ENCODE measurements around the gene PHF13.

The PHF13 gene

GRCh38 chr1:6580593-6581409 is 32.7 kb upstream of the PHF13 start:
- TF ChIP-seq GATA1 (IDR thresholded peaks at IDR 0.05; ENCODE audit: low read depth, low read length) = no peak
- no peak for TF ChIP-seq POLR2A (IDR thresholded peaks at IDR 0.05; ENCODE audit: low read length)

DNA sequence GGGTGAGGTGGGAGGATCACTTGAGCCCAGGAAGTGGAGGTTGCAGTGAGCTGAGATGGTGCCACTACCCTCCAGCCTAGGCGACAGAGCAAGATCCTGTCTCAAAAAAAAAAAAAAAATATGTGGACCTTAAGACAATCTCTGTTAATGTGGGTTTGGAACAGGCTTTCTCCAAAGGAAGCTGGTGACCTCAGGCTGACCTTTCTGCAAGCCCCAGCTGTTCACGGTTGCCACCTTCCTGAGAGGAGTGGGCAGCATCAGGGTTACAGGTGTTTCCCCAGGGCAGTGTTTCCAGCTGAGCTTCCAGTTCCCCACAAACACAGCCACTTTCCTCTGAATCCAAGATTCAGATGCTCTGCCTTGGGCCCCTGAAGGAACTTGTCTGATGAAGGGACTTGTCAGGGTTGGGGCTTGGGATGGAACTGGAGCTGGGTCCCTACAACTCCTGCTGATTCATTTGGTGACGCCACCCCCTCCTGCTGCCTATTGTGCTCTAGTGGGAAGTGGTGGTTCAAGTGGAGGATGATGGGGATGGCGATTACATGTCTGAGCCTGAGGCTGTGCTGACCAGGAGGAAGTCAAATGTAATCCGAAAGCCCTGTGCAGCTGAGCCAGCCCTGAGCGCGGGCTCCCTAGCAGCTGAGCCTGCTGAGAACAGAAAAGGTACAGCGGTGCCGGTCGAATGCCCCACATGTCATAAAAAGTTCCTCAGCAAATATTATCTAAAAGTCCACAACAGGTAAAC is 31.8 kb upstream of the PHF13 start:
- TF ChIP-seq POLR2A (IDR thresholded peaks at IDR 0.05; ENCODE audit: low read length) (no peak), GATA1 (IDR thresholded peaks at IDR 0.05; ENCODE audit: low read depth, low read length) (no peak)
- DNase-seq = peak; percentile 39 to 65

More at GRCh38 chr1:6580593-6581409, 32.7 kb upstream of the PHF13 start:
- peak; percentile 57 to 59 for DNase-seq

DNA sequence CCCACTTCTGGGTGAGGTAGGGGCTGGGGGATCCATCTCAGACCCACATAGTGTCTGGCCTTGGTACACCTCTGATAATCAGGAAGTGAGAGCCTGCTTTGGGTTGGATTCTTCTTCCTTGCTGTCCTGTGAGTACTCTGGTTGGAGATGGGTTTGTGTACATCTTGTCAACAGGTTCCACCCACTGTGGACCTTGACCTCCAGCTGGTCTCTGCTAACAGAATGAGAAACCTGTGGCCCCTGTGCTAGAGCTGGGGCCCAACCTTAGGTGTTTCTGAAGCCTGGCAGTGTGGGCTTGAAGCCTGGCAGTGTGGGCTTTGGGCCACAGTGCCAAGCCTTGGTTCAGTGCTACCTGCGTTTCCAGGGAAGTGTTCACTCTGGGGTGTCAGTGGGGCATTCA is 31.2 kb upstream of the PHF13 start:
- TF ChIP-seq POLR2A (IDR thresholded peaks at IDR 0.05; ENCODE audit: low read length) (no peak), GATA1 (IDR thresholded peaks at IDR 0.05; ENCODE audit: low read depth, low read length) (no peak)
- DNase-seq = peak; percentile 41 to 68

DNA sequence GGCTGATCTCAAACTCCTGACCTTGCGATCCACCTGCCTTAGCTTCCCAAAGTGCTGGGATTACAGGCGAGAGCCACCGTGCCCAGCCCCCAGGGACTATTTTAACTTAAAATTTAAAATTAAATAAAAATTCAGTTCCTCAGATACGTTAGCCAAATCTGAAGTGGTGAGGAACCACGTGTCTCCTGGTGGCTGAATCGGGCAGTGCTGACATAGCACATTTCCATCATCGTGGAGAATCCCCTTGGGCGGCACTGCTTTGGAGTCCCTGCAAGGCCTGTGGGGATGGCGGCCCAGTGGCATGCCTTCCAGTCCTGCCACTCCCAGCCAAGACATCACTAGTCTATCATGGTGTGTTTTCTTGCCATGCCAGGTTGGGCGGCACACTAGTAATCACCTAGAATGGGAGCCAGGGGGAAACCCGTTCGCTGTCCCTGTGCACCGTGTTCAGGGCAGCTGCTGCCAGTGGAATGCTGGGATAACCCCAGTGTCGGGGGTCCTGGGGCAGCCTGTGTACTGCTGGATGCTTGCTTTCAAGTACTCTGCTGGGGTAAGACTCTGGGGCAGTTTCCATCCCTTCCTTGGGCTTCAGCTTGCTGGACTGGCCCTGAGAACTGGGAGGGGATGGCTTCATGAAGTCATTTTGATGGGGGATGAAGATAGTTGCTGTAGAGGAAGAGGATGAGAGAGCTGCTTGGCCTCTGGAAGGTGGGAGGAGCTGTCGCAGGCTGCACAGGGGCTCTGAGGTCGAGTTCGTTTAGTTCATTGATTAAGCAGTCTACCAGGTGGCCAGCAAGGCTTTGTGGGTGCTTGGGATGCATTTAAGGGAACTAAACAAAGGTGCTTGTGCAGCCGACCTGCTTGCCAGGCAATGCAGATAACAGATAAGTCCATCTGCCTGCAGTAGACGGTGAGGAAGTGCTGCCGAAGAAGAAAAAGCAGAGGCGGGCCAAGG is 29.1 kb upstream of the PHF13 start:
- no peak for TF ChIP-seq GATA1 (IDR thresholded peaks at IDR 0.05; ENCODE audit: low read depth, low read length)
- no peak for TF ChIP-seq POLR2A (IDR thresholded peaks at IDR 0.05; ENCODE audit: low read length)
- DNase-seq = no peak

GRCh38 chr1:6585081-6585722 is 28.3 kb upstream of the PHF13 start:
- no peak for DNase-seq
- no peak for TF ChIP-seq POLR2A (IDR thresholded peaks at IDR 0.05; ENCODE audit: low read length)
- TF ChIP-seq GATA1 (IDR thresholded peaks at IDR 0.05; ENCODE audit: low read depth, low read length) = no peak

- TF ChIP-seq GATA1 (IDR thresholded peaks at IDR 0.05; ENCODE audit: low read depth, low read length) = no peak
- no peak for TF ChIP-seq POLR2A (IDR thresholded peaks at IDR 0.05; ENCODE audit: low read length)
- DNase-seq = no peak
Measured at GRCh38 chr1:6585841-6586240, 27.7 kb upstream of the PHF13 start.

DNA sequence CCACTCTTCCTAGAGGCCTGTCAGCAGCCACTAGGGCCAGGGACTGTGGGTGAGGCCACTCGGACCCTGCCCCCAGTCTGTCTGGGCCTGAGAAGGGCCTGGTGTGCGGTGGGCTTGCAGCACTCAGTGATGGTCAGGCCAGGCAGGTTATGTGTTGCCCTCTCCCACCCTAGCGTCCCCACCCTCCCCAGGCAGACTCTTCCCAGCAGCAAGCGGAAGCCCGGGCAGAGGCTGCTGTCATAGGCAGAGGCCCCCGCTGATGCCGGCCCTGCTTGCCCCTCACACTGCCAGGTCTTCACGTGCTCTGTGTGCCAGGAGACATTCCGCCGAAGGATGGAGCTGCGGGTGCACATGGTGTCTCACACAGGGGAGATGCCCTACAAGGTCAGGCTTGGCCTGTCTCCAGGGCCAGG is 27.1 kb upstream of the PHF13 start:
- TF ChIP-seq POLR2A (IDR thresholded peaks at IDR 0.05; ENCODE audit: low read length) = no peak
- no peak for TF ChIP-seq GATA1 (IDR thresholded peaks at IDR 0.05; ENCODE audit: low read depth, low read length)
- no peak for DNase-seq

GRCh38 chr1:6587261-6588005 is 26.1 kb upstream of the PHF13 start:
- TF ChIP-seq POLR2A (IDR thresholded peaks at IDR 0.05; ENCODE audit: low read length) = peak; percentile 6
- TF ChIP-seq GATA1 (IDR thresholded peaks at IDR 0.05; ENCODE audit: low read depth, low read length) = no peak
- no peak for DNase-seq

GRCh38 chr1:6588128-6588892 is 25.2 kb upstream of the PHF13 start:
- no peak for DNase-seq
- TF ChIP-seq POLR2A (IDR thresholded peaks at IDR 0.05; ENCODE audit: low read length) (no peak), GATA1 (IDR thresholded peaks at IDR 0.05; ENCODE audit: low read depth, low read length) (no peak)

- no peak for DNase-seq
- no peak for TF ChIP-seq GATA1 (IDR thresholded peaks at IDR 0.05; ENCODE audit: low read depth, low read length)
- no peak for TF ChIP-seq POLR2A (IDR thresholded peaks at IDR 0.05; ENCODE audit: low read length)
Measured at GRCh38 chr1:6588893-6589520, 24.5 kb upstream of the PHF13 start.

DNA sequence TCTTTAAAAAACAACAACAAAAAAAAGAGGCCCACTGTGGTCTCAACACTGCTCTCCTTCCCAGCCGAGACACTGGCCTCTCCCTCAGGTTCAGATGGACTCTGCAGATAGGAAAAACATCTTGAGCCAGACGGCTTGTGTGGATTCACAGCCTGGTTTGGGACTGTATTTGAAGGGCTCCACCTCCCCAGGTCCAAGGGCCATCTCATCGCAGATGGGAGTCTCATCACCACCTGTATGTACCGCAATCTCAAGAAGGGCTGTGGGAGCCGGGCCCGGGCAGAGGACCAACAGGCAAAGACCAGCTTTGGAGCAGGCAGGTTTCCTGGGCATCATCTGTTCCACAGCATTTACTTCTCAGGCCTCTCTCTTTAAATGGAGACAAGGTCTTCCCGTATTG is 23.5 kb upstream of the PHF13 start:
- no peak for DNase-seq
- TF ChIP-seq POLR2A (IDR thresholded peaks at IDR 0.05; ENCODE audit: low read length) = no peak

DNA sequence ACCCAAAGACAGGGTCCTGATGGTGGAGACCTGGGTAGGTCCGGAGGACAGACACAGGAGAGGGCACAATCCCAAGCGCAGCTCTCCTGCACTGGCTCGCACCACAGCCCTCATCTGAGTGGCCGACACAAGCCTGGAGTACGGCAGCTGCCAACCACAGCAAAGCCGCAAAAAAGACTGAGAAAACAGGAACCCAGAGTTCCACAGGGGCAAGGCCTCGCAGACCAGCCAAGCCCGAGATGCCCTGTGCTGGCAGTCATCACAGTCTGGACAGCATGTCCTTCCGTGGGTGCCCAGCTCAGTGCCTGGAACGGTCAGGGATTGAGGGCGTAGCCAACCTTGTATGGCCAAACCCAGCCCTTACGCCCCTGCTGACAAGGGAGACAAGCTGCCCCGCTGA is 22.3 kb upstream of the PHF13 start:
- no peak for DNase-seq
- no peak for TF ChIP-seq POLR2A (IDR thresholded peaks at IDR 0.05; ENCODE audit: low read length)
- no peak for TF ChIP-seq GATA1 (IDR thresholded peaks at IDR 0.05; ENCODE audit: low read depth, low read length)

Measured in erythroblast (primary cell).